Measurements from ENCODE around the gene DOCK7.

GRCh38 chr1:62493656-62494055, 194.5 kb downstream of the DOCK7 start:
- no peak for TF ChIP-seq CTCF (IDR thresholded peaks at IDR 0.05)
- no peak for TF ChIP-seq POLR2AphosphoS5 (IDR thresholded peaks at IDR 0.05)
- no peak for TF ChIP-seq EP300 (IDR thresholded peaks at IDR 0.05)
